Glutamatergic neuron (in vitro differentiated cells): ENCODE measurements around the gene ZCWPW1. TPM values are rescaled to one million over a fixed set of nuclear protein-coding genes. Genes with fewer than 3 reads are reported as not detected.
A peak's percentile ranks its signal among the peaks of the same experiment; 100 is the strongest.

Source experiments
- DNase-seq: peaks from one replicate; pipeline ENCODE4 v3.0.0; 2022
- H3K27ac Mint-ChIP-seq: one replicate; pipeline ENCODE4 v1.8.0; 2020; ENCODE audit warnings: mild to moderate bottlenecking, mixed read lengths, inconsistent platforms; ENCODE audit not compliant: unreplicated experiment
- H3K27me3 Mint-ChIP-seq: one replicate; pipeline ENCODE4 v1.8.0; 2020; ENCODE audit warnings: mild to moderate bottlenecking, moderate library complexity, mixed read lengths, inconsistent platforms; ENCODE audit not compliant: unreplicated experiment
- H3K36me3 Mint-ChIP-seq: one replicate; pipeline ENCODE4 v1.8.0; 2020; ENCODE audit warnings: mild to moderate bottlenecking, mixed read lengths, inconsistent platforms; ENCODE audit not compliant: unreplicated experiment
- H3K4me1 Mint-ChIP-seq: one replicate; pipeline ENCODE4 v1.8.0; 2020; ENCODE audit warnings: mild to moderate bottlenecking, low read depth, mixed read lengths, inconsistent platforms; ENCODE audit not compliant: unreplicated experiment
- H3K4me3 Mint-ChIP-seq: one replicate; pipeline ENCODE4 v1.8.0; 2020; ENCODE audit warnings: mild to moderate bottlenecking, mixed read lengths, inconsistent platforms; ENCODE audit not compliant: unreplicated experiment
- H3K9me3 Mint-ChIP-seq: one replicate; pipeline ENCODE4 v1.8.0; 2020; ENCODE audit warnings: mild to moderate bottlenecking, moderate library complexity, mixed read lengths, inconsistent platforms; ENCODE audit not compliant: unreplicated experiment
- CTCF ChIP-seq: fragments of 200-600 bp; sonication (generic); IDR thresholded peaks from one replicate; pipeline ENCODE4 v1.5.0; 2021; ENCODE audit not compliant: partially characterized antibody, unreplicated experiment
- long read RNA-seq: library from polyadenylated mRNA; unstranded; transcript quantifications from one replicate; pipeline ENCODE4 v2.0.0, GENCODE V29; 2020; ENCODE audit not compliant: unreplicated experiment
- total RNA-seq: library from RNA; stranded (reverse); fragmentation: NEBNext Ultra II Directional; extraction: Animal tissue kit (Norgen Biotek cat#: 25700); gene quantifications from one replicate; pipeline ENCODE4 v1.2.1, GENCODE V29; 2021; ENCODE audit not compliant: unreplicated experiment

The ZCWPW1 gene
- 1.8 TPM for total RNA-seq
- long read RNA-seq, partial matches to known transcripts, result 0 of 1 reads
- long read RNA-seq, other reads (novel, unspliced or antisense), result 1 of 1 reads

GRCh38 chr7:100428199-100428966, at the start of gene ZCWPW1:
Gene ZCWPW1 (minus strand): TSS chr7:100428703. CDS start chr7:100420649, 8,054 bp downstream.
- H3K4me1 Mint-ChIP-seq, result no peaks in the 10 kb centered on the region
- H3K27ac Mint-ChIP-seq, result peak within 1 kb of the TSS; percentile 98
- H3K27me3 Mint-ChIP-seq, result peaks cover 24% of the 10 kb centered on the region
- TF ChIP-seq CTCF, result no peak
- H3K4me3 Mint-ChIP-seq, result peak within 1 kb of the TSS; percentile 96
- no peaks in the 10 kb centered on the region for H3K36me3 Mint-ChIP-seq
- DNase-seq, result peak; percentile 93
- peaks cover 21% of the 10 kb centered on the region for H3K9me3 Mint-ChIP-seq

GRCh38 chr7:100477871-100478267, 49.4 kb upstream of the ZCWPW1 start:
- TF ChIP-seq CTCF, result no peak
- Mint-ChIP-seq H3K27me3 (peaks cover 5% of the 10 kb centered on the region), H3K36me3 (no peaks in the 10 kb centered on the region), H3K9me3 (peaks cover 5% of the 10 kb centered on the region), H3K27ac (no peak overlapping the region), H3K4me1 (peaks cover 17% of the 10 kb centered on the region), H3K4me3 (peak overlapping the region; percentile 95)
- peak; percentile 34 for DNase-seq

GRCh38 chr7:100476903-100477870, 48.7 kb upstream of the ZCWPW1 start:
- Mint-ChIP-seq H3K9me3 (peaks cover 2% of the 10 kb centered on the region), H3K4me3 (peak overlapping the region; percentile 61), H3K36me3 (no peaks in the 10 kb centered on the region), H3K27me3 (peaks cover 3% of the 10 kb centered on the region), H3K4me1 (peaks cover 16% of the 10 kb centered on the region), H3K27ac (peak overlapping the region; percentile 68)
- peak; percentile 38 for DNase-seq
- TF ChIP-seq CTCF, result no peak

- Mint-ChIP-seq H3K27ac (no peak overlapping the region), H3K4me3 (peak overlapping the region; percentile 66)
- TF ChIP-seq CTCF, result no peak
These were observed 47.7 kb upstream of the ZCWPW1 start for GRCh38 chr7:100476101-100476780.

More at GRCh38 chr7:100476101-100476780, 47.7 kb upstream of the ZCWPW1 start:
- peaks cover 16% of the 10 kb centered on the region for H3K4me1 Mint-ChIP-seq
- peaks cover 4% of the 10 kb centered on the region for H3K9me3 Mint-ChIP-seq
- H3K36me3 Mint-ChIP-seq, result no peaks in the 10 kb centered on the region
- H3K27me3 Mint-ChIP-seq, result peaks cover 5% of the 10 kb centered on the region
- no peak for DNase-seq
